ENCODE measurements around the gene FAM9C. TPM values are rescaled to one million over a fixed set of nuclear protein-coding genes. Genes with fewer than 3 reads are reported as not detected.

The FAM9C gene
- total RNA-seq, 6 donors from 2014 or later, result 0.20 TPM; not detected in 5

GRCh38 chrX:13005661-13006473 is 38.6 kb downstream of the FAM9C start:
- WGBS, 2 donors, result 35 to 42% methylated on average over 9 of the region's 9 CpGs
- TF ChIP-seq EP300 (IDR thresholded peaks at IDR 0.05) (no peak), POLR2AphosphoS5 (IDR thresholded peaks at IDR 0.05) (no peak), POLR2A (IDR thresholded peaks at IDR 0.05) (no peak), CTCF (IDR thresholded peaks at IDR 0.05) (no peak)
- peaks cover 4 to 26% (median 19%) of the 10 kb centered on the region in 4 donors for H3K4me1 ChIP-seq
- H3K27ac ChIP-seq, result peak overlapping the region in 2 of 4 donors; percentile 9 to 39
- H3K27me3 ChIP-seq, result no peaks in the 10 kb centered on the region
- no peak for DNase-seq
- H3K4me3 ChIP-seq, result no peak overlapping the region
- no peaks in the 10 kb centered on the region for H3K9me3 ChIP-seq
- no peaks in the 10 kb centered on the region for H3K36me3 ChIP-seq
- ATAC-seq (ENCODE audit: low FRiP score in 2 of 2), result peak in 1 of 2 donors; percentile 36

- no peak overlapping the region for H3K4me3 ChIP-seq
- no peak for DNase-seq
- no peak overlapping the region for H3K27ac ChIP-seq
- H3K4me1 ChIP-seq, result peaks cover 0 to 47% (median 22%) of the 10 kb centered on the region in 4 donors
- no peaks in the 10 kb centered on the region for H3K36me3 ChIP-seq
- TF ChIP-seq CTCF (IDR thresholded peaks at IDR 0.05) (no peak), EP300 (IDR thresholded peaks at IDR 0.05) (no peak), POLR2A (IDR thresholded peaks at IDR 0.05) (no peak), POLR2AphosphoS5 (IDR thresholded peaks at IDR 0.05) (no peak)
- no peaks in the 10 kb centered on the region for H3K9me3 ChIP-seq
- 70 to 74% methylated on average over 4 of the region's 4 CpGs for WGBS, 2 donors
- ATAC-seq (ENCODE audit: low FRiP score in 2 of 2), result no peak
- no peaks in the 10 kb centered on the region for H3K27me3 ChIP-seq
Observed at GRCh38 chrX:13001961-13002671, 42.3 kb downstream of the FAM9C start.

- H3K36me3 ChIP-seq, result no peaks in the 10 kb centered on the region
- H3K4me3 ChIP-seq, result no peak overlapping the region
- 83 to 85% methylated on average over 3 to 5 of the region's 5 CpGs for WGBS, 2 donors
- peak overlapping the region in 3 of 4 donors; percentile 50 to 70 (median 52) for H3K27ac ChIP-seq
- H3K27me3 ChIP-seq, result no peaks in the 10 kb centered on the region
- no peak for ATAC-seq (ENCODE audit: low FRiP score in 2 of 2)
- H3K4me1 ChIP-seq, result peaks cover 0 to 47% (median 21%) of the 10 kb centered on the region in 4 donors
- no peak for TF ChIP-seq EP300 (IDR thresholded peaks at IDR 0.05)
- TF ChIP-seq POLR2A (IDR thresholded peaks at IDR 0.05), result no peak
- no peak for TF ChIP-seq CTCF (IDR thresholded peaks at IDR 0.05)
- no peak for TF ChIP-seq POLR2AphosphoS5 (IDR thresholded peaks at IDR 0.05)
- DNase-seq, result no peak
- no peaks in the 10 kb centered on the region for H3K9me3 ChIP-seq
Observed at GRCh38 chrX:13001097-13001496, 43.3 kb downstream of the FAM9C start.

- H3K36me3 ChIP-seq, result no peaks in the 10 kb centered on the region
- TF ChIP-seq POLR2AphosphoS5 (IDR thresholded peaks at IDR 0.05) (no peak), CTCF (IDR thresholded peaks at IDR 0.05) (no peak), POLR2A (IDR thresholded peaks at IDR 0.05) (no peak), EP300 (IDR thresholded peaks at IDR 0.05) (no peak)
- no peaks in the 10 kb centered on the region for H3K9me3 ChIP-seq
- 12 to 26% methylated on average over 8 of the region's 8 CpGs for WGBS, 2 donors
- peak in 1 of 2 donors; percentile 56 for DNase-seq
- H3K4me3 ChIP-seq, result no peak overlapping the region
- H3K4me1 ChIP-seq, result peaks cover 0 to 47% (median 20%) of the 10 kb centered on the region in 4 donors
- peak in 1 of 2 donors; percentile 66 for ATAC-seq (ENCODE audit: low FRiP score in 2 of 2)
- H3K27ac ChIP-seq, result peak overlapping the region; percentile 43 to 70 (median 51)
- no peaks in the 10 kb centered on the region for H3K27me3 ChIP-seq
Observed at GRCh38 chrX:13000301-13000811, 44.1 kb downstream of the FAM9C start.
